Mesangial cell (primary cell): Measurements from ENCODE around the gene GPR22. TPM values are rescaled to one million over a fixed set of nuclear protein-coding genes. Genes with fewer than 3 reads are reported as not detected.

Experiments
- total RNA-seq: library from RNA; depleted of rRNA; stranded (reverse); fragments of >200 nt; gene quantifications from 2 replicates; pipeline ENCODE4 v1.2.3, GENCODE V29; 2015

The GPR22 gene
- total RNA-seq = not detected in 2 replicates

GRCh38 chr7:107469929-107470328 is at the start of gene GPR22:
TSS of gene GPR22 (plus strand) at chr7:107470057. CDS start at chr7:107474061, 4,004 bp downstream.

Other genes starting within 250 kb of the GPR22 start
- gene COG5, start 93.9 kb downstream of the GPR22 start, total RNA-seq = 22.0 and 23.2 TPM in 2 replicates
- gene DUS4L, start 93.9 kb downstream of the GPR22 start, total RNA-seq = 7.7 and 8.1 TPM in 2 replicates
- gene BCAP29, start 110.2 kb downstream of the GPR22 start, total RNA-seq = 23.8 and 40.9 TPM in 2 replicates
- under 0.01 and 0.25 TPM in 2 replicates for gene SLC26A4, start 190.8 kb downstream of the GPR22 start, total RNA-seq